Hippocampal formation (tissue), 2 donors: Measurements from ENCODE around the gene PARN.
"Not testable (repeated sequence)": the region's sequence is repeated elsewhere in the genome, so short reads cannot be mapped to it uniquely, and the experiment has no call there.

Experiments used
- DNase-seq, 2 donors: peaks; one replicate each; lab custom pipeline; 2025; lab: John Stamatoyannopoulos, UW

PARN gene

DNA sequence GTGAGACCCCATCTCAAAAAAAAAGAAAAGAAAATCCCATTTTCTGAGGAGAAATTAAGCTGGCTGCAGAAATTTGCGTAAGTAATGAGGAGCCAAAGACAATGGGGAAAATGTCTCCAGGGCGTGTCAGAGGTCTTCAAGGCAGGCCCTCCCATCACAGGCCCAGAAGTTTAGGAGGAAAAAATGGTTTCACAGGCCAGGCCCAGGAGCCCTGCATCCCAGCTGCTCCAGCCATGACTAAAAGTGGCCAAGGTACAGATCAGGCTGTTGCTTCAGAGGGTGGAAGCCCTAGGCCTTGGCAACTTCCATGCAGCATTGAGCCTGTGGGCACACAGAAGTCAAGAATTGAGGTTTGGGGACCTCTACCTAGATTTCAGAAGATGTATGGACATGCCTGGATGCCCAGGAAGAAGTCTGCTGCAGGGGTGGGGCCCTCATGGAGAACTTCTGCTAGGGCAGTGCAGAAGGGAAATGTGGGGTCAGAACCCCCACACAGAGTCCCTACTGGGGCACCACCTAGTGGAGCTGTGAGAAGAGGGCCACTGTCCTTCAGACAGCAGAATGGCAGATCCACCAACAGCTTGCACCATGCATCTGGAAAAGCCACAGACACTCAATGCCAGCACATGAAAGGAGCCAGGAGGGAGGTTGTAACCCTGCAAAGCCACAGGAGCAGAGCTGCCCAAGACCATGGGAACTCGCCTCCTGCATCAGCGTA is 55.2 kb downstream of the PARN start:
- not testable (repeated sequence) for DNase-seq

DNA sequence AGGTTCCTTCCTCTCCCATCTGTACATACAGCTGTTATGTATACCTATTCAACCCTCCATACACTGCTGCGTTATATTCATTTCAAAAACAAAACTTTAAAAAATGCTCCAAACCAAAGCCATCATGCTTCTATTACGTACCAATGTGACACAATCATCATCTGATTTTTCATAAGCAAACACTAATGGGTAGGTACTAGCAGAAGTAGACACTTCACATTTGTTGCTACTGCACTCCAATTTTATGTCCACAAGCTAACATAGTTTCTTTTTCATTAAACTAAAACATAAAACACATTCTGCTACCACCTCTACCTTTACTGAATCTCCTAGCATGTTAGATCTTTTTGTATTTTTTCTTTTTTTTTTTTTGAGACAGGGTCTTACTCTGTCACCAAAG is 57.5 kb downstream of the PARN start:
- no peak for DNase-seq

DNA sequence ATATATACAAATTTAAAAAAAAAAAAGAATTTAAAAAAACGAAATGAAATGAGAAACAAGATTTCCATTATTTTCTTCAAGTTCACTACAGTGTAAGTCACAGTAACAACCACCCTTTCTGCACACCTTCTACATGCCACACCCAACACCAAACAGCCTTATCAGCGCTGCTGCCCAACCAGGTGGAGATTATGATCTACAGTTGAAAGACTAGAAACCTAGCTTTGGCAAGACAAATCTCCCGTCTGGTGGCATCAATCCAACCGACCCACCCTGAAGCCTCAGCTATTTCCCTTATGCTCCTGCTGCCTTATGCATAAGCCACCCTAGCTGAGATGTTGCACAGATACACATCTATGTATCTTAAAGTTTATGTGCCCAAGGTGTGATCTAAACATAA is 60.8 kb downstream of the PARN start:
- no peak for DNase-seq

DNA sequence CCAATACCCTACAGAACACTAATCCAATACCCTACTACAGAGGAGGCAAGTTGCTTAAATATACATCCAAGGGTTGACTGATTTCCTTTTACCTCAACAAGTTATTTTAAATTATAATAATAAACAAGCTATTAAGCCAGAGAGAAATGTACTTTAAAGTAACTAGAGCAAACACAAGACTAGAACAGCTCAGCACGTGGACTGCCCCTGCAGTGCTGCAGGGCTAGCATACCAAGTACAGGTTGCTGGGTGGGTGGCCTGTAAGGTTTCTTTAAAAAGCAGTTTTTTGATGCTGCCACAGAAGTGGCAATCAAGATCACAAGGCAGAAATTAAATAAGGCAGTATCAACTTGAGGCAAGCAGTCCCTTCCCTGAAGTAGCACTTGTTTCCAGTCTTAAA is 63.5 kb downstream of the PARN start:
- no peak for DNase-seq

DNA sequence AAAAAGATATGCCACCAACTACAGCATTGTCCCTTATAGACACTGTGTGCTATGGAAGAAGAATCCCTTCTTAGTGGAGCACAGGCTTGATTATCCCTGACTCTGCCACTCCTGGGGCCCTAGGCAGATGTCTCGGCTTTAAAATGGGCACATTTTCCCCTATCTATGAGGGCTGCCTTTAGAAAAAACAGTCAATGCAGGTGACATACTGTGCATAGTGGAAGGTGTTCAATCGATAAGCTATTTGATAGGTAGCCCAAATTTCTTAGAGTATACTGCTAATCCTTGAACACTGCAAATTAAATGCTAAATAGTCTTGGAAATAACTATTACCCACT is 64.4 kb downstream of the PARN start:
- DNase-seq: no peak

DNA sequence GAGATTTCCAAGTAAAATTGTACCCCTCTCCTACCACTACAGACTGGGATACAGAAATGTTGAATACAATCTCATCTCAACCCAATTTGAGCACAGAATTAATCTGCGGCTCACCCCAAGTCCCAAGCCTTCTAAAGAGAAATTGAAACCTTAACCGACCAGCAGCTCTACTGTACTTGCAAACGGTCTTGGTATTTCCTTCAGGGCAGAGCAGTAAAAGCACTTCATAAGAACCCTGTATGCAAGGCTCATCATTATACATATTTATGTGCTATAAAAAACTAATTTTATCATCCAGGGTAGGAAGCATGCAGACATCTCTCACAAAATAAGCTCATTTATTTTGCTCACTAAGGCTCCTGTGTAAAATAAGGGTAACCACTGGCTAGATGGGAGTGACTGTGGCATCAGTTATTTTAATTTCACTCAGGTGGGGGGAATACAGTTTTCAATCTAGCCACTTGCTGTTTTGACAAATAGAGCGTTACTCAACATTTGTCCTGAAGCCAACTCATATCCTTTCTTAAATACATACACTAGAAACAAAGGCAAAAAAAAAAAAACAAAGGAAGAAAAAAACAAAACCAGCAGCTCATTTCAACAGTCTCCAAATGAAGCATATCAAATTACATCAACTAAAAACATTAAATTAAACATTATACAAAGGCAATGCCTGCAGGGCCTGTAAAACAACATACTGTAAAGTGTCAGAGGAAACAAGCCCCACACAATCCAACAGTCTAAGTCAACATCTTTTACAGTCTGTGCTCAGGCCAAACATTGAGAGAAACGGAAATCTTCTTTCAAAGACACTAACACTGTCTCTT is 65.0 kb downstream of the PARN start:
- no peak for DNase-seq

DNA sequence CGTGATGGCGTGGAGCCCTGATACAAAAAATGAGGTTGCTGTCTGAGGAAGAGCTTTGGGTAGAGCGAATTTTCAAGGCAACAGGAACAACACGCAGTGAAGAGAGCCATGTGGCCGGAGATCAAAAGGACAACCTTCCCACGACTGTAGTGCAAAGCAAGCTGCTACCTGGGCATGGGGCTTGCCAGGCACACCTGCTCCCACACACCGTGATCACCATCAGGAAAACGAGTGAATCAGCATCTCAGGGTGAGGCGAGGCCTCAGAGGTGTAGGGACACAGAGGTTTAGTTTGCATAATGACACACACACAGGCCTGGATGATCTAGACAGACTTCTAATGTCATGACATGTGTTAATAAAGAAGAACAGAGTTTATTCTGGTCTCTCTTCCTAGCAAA is 65.7 kb downstream of the PARN start:
- no peak for DNase-seq

DNA sequence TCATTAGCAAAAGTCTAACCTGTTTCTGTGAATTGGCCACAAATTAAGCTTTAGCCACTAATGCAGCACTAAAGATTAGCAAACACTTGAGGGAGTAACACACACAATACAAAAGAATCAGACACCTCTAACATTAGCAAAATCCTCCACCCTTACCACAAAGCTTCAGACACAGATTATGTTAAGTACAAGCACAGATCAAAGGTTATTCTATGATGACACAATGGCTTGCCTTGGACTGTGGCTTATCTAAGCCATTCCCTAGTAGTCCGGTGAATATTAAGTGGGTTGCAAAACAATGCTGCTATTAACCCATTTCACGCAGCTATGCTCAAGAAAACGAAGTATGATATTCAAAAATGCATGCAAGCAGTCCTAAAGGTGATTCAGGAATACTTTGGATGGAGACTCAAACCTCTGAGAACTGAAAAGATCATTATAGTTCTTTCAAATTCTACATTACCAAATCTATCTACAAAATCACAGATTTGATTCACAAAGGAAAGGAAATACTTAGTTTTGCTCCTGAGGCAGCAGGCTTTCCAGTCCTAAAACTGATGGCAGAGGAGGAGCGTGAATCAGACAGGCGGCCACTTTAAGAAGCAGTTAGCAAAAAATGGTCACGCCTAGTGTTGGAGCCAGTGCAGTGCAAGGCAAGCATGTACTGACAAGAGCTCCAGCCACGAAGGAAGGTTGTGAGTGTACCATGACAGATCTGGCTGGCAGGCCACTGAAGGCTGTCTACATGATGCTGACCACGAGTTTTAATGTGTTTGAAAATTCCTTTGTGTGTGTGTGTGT is 67.2 kb downstream of the PARN start:
- DNase-seq: no peak

DNA sequence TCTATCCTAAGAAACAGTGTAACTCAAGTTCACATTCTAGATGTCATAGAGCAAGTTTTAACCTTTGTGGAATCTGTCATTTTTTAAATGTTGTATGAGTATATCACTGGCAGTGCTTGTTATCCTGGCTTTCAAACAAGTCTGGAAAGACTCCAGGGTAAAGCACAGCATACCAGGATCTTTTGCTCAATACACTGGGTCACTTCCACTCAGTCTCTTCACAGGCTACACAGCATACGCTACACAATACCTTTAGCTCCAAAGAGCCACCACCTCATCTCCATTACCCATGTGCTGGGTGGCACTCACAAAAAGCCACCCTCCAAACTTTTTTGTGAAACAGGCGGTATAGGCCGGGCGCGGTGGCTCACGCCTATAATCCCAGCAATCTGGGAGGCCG is 69.5 kb downstream of the PARN start:
- no peak for DNase-seq

DNA sequence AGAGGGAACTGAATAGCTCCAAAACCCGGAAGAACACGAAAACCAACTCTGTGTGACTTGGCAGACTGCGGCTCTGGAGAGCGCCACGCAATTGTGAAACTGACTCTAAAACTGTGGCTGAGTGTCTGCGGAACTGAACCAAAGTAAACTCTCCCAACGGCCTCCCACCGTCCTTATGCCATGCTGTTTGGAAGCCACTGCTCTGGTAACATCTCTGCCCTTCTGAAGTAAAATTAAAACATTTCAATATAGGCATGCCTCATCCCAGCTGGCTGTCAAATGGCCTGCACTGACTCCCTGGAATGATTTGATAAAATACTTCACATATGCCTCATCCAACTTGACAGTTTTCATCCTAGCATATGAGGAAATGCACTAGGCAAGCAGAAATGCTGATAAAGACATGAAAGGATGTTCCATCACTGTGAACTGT is 70.2 kb downstream of the PARN start:
- DNase-seq: peak; percentile 19 to 35

DNA sequence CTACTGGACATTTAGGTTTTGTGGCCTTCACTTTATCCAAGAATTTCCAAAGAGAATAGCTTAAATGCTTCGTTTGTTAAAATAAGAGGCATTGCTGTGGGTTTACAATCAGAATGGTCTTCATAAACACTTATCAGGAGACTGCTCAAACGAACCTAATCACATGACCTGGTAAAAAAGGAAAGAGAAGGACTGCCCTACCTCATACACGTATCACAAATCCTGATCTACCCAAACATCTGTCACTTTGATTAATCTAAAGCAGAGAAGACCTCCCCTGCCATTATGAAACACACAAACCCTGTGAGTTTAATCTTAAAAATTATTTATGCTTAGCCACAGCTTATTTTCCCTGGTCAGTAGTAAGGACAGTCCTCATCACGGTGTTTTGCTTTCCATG is 76.6 kb downstream of the PARN start:
- DNase-seq: no peak

DNA sequence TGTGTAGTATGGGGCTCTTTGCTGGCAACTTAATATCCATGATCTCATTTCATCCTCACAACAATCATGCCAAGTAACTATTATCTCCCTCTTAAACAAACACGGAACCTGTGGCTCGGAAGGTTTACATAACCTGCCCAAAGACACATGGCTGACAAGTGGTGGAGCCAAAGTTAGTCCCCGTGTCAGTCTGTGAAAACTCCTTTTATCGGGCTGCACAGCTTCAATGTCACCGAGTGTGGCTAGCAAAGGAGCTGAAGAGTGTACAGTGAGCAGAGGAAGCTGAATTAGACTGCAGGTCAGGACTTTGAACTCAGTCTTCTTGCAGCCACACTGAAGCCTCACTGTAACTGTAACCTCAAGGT is 80.3 kb downstream of the PARN start:
- no peak for DNase-seq

DNA sequence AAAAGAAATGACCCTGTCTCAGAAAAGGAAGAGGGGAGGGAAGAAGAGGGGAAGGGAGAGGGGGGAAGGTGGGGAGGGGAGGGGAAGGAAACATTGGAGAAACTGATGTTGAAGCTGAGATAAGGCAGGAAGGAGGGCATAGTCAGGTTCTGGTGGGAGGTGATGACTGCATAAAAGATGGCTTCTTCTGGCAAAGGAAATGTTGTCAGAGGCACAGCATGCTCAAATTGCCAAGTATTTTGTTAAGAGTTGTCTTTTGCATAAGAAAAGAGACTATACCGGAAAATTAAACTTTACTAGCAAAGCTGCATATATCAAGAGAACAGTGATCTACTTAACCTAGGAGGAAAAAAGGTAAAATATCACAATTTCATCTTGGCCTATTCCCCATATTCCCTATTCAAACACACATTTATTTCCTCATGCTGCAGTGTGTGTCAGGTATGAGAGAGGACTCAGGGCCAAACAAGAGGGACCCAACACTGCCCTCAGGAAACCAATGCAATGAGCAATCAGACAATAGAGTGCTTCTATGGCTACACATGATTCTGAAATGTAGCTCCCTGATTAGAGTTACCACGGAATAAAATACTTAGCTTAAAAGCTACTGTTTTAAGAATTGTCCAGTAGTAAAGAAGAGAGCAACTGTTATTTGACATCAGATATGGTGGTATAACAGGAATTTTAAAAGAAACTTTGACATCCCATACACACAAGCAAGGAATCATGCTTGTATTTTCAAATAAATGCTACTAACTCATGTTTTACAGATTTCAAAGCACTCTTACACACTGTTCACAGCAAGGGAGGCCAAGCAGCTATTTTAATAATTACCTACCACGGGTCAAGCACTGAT is 80.9 kb downstream of the PARN start:
- DNase-seq: no peak

DNA sequence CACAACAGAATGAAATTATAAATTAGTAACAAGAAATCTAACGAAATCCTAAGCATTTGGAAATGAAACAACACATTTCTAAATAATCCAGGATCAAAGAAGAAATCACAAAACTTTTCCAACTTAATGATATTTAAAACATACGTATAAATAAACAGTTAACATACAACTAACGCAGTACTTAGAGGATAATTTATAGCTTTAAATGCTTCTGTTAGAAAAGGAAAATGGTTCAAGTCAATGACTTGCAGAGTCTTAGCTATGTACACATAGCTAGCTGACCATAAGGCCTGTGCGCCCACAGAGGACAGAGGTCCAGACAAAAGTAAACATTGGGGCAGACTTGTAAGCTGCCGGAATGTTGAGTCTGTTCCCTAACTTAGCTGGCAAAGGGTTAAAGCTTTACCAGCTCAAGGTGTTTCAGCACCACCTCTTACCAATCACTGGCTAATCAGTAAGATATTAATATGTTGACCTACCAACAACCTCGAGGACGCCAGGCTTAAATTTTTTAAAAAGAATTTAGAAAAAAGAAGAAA is 84.6 kb downstream of the PARN start:
- no peak for DNase-seq

DNA sequence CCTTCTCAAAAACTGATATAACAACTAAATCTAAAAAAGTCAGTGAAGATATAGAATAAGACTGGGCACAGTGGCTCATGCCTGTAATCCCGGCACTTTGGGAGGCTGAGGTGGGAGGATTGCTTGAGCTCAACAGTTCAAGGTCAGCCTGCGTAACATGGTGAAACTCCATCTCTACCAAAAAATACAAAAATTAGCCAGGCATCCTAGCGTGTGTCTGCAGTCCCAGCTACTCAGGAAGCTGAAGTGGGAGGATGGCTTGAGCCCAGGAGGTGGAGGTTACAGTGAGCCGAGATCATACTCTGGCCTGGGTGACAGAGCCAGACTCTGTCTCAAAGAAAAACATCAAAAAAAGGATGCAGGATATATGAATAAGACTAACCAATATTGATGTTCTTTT is 85.2 kb downstream of the PARN start:
- not testable (repeated sequence) for DNase-seq

DNA sequence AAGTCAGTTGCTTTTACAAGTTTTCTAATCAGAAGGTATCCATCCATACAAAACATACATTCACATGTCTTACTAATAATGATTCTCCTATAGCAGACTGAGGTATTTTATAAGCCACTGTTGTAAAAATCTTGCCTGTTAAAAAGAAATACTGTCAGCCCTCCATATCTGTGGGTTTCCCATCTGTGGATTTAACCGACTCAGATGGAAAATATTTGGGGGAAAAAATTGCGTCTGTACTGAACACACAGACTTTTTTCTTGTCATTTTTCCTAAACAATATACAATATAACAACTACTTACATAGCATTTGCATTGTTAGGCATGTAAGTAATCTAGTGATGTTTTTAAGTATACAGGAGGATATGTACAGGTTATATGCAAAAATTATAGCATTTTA is 90.4 kb downstream of the PARN start:
- no peak for DNase-seq

DNA sequence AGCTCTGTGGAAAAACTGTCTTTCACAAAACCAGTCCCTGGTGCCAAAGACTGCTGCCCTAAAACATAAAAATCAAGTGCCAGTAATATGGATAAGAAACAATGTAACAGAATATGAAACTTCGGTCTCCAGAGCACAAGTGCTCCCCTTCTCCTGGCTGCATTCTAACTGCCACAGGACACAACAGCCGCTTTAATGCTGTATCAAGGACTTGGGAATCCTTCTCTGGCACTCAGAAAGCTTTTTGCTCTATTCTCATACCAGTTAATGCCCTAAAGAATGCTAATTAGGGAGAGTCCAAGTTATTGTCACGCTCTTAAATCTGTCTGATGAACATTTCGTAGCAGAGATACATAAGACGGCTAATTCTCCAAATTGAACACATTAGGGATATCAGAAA is 90.9 kb downstream of the PARN start:
- DNase-seq: no peak

DNA sequence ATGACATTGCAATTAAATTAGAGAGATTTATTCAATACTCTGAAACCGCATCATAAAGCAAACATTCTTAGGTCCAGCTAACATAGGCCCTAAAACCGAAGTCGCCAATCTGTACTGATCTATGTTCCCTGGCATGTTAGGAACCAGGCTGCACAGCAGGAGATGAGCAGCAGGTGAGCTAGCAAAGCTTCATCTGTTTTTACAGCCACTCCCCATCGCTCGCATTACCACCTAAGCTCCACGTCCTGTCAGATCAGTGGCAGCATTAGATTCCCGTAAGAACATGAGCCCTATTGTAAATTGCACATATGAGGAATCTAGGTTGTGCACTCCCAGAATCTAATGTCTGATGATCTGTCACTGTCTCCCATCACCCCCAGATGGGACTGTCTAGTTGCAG is 91.5 kb downstream of the PARN start:
- DNase-seq: no peak

DNA sequence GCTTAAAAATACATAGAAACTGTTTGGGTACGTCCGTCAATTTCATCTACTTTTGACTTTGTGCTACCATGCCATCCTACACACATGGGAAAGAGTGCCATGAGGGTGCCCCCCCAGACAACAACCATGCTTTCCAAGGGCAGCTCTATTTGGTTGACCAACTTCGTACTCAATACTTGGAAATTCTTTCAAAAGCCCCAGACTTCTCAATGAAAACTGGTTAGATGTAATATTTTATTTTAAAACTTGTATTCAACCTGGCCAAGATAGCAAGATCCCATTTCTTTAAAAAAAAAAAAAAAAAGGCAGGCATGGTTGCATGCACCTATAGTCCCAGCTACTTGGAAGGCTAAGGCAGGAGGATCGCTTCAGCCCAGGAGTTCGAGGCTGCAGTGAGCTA is 98.4 kb downstream of the PARN start:
- DNase-seq: no peak

DNA sequence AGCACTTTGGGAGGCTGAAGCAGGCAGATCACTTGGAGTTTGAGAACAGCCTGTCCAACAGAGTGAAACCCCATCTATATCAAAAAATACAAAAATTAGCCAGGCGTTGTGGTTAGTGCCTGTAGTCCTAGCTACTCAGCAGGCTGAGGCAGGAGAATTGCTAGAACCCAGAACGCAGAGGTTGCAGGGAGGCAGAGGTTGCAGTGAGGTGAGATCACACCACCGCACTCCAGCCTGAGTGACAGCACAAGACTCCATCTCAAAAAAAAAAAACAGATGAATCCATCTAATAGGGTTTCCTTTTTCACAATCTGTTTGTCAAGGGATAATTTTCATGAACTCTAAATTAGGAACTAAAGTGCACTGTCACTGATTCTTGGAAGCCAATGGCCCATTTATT is 99.0 kb downstream of the PARN start:
- no peak for DNase-seq

DNA sequence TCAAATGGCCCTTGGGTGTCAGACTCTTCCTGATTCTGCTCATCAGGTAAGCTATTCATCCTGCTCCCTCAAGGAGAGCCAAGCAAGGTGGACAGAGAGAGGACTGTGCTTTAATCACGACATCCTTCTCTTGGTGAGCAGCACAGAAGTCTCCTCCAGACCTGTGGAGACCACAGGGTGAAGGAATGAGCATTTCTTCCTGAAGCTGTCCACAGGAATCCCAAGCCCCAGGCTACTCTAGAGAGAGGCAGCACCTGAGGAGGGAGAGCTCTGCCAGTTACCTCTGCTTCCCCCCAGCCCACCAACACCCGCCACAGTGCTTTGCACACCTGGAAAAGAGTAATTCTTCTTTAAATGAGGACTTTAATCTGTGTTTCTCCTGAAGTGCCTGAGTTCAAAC is 100.0 kb downstream of the PARN start:
- DNase-seq: no peak
